ENCODE measurements around the gene PTPRK.

Gene PTPRK

DNA sequence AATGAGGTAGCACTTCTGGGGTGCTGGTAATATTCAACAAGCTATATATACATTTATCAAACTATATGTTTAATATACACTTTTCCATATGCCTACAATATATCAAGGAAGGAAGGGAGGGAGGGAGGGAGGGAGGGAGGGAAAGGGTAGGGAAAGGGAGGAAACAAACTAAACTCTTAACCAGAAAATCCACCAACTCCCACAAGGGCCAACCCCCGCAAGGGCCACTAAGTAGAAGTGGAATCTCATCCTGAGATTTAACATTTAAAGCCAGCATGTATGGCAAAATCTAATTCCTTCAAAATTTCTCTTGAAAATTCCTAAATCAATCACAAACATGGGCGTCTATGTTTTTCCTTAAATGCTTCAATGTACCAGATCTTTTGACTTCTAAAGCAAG is 320.9 kb downstream of the PTPRK start:
- TF ChIP-seq, protein P1, sequence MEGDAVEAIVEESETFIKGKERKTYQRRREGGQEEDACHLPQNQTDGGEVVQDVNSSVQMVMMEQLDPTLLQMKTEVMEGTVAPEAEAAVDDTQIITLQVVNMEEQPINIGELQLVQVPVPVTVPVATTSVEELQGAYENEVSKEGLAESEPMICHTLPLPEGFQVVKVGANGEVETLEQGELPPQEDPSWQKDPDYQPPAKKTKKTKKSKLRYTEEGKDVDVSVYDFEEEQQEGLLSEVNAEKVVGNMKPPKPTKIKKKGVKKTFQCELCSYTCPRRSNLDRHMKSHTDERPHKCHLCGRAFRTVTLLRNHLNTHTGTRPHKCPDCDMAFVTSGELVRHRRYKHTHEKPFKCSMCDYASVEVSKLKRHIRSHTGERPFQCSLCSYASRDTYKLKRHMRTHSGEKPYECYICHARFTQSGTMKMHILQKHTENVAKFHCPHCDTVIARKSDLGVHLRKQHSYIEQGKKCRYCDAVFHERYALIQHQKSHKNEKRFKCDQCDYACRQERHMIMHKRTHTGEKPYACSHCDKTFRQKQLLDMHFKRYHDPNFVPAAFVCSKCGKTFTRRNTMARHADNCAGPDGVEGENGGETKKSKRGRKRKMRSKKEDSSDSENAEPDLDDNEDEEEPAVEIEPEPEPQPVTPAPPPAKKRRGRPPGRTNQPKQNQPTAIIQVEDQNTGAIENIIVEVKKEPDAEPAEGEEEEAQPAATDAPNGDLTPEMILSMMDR (IDR thresholded peaks at IDR 0.05; ENCODE audit: insufficient read depth, missing control alignments), result no peak
- FAIRE-seq, result no peak

DNA sequence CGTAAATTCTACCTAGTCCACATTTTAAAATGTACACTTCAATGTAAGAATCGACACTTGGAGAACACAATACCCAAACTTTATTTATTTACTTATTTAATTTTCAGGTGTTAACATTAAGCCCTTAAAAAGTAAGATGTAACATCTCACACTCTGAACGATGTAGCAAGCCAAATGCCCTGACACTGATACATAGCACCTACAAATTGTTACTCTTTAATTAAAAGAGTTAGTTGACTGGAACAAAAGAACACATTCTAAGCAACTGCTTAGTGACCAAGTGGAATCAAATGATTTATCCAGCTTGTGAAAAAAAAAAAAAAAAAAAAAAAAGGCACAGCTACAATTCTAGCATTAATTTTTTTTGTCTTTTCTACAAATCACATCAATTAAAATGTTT is 327.4 kb downstream of the PTPRK start:
- no peak for DNase-seq (ENCODE audit: insufficient read length, low spot score)
- no peak for FAIRE-seq
- TF ChIP-seq, protein P1 (IDR thresholded peaks at IDR 0.05; ENCODE audit: insufficient read depth, missing control alignments), result no peak

More for the DNA sequence above, 320.9 kb downstream of the PTPRK start:
- no peak for DNase-seq (ENCODE audit: insufficient read length, low spot score)

DNA sequence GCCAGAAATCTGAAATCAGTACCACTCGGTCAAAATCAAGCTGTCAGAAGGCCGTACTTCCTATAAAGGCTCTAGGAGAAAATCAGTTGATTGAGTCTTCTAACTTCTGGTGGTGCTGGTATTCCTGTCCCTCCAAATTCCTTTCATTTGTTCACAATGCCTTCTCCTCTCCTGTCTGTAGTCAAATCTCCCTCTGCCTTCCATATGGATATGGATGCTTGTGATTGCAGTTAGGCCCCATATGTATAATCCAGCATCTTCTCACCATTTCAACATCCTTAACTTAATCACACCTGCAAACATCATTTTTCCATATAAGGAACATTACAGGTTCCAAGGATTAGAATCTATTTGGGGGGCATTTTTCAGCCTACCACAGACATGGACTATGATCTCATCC is 331.7 kb downstream of the PTPRK start:
- TF ChIP-seq, protein P1 (IDR thresholded peaks at IDR 0.05; ENCODE audit: insufficient read depth, missing control alignments), result no peak
- DNase-seq (ENCODE audit: insufficient read length, low spot score) (no peak), FAIRE-seq (no peak)

DNA sequence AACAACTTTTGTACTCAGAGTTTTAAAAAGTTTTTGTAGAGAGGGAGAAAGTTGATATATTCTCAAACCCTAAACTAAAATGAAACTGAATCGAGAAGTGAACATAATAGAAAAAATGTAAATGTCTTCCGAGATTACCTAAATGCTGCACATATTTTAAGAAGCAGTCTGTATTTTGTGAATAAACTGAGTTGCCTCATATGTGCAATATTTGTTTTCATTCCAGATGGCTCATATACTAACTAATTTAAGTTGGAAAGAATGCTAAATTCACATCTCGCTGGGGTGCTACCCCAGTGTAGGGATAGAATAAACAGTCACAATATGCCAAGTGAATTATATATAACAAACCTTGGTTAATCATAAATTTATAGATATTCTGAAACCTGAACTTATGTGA is 333.7 kb downstream of the PTPRK start:
- FAIRE-seq, result no peak
- DNase-seq (ENCODE audit: insufficient read length, low spot score), result no peak
- TF ChIP-seq, protein P1 (IDR thresholded peaks at IDR 0.05; ENCODE audit: insufficient read depth, missing control alignments), result no peak

DNA sequence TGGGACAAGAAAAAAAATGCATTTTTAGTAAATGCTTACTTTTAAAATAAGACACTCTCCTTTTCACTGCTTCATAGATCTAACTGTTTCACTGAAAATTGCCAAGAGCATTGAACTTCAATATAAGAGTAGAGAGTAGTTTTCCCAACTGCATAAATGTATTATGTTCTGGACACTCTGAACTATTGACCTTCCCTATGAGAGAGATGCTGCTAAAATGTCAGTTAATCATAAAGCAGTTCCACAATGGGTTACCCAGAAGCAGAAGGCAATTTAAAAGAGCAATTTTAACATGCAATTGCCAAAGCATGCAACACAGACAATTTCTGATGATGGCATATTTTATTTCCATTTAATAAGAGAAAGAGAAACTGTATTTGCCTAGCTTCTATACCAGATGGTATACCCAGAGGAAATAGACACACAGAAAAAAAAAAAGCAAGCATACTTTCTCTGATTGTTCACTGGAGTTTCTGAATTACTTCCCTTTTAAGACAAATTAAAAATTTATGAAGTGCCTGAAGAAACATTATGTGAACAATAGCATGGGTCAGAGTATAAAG is 340.4 kb downstream of the PTPRK start:
- FAIRE-seq (no peak), DNase-seq (ENCODE audit: insufficient read length, low spot score) (no peak)
- TF ChIP-seq, protein P1 (IDR thresholded peaks at IDR 0.05; ENCODE audit: insufficient read depth, missing control alignments), result no peak

DNA sequence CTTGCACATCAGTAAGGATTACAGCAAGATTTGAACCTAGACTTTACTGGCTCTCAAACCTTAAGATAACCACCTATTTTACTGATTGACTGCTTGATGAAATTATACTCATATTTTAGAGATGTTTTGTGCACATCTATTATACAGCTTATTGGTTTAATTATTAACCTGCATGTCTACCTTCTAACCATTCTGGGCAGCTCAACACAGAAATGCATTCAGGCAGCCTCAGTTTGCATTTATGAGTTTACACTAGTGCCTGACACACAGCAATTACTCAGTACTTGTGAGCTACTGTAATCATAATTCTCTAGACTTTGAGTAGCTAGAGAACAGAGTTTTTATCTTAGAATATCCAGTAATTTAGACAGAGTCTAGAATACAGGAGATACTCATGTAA is 345.7 kb downstream of the PTPRK start:
- DNase-seq (ENCODE audit: insufficient read length, low spot score) (no peak), FAIRE-seq (no peak)
- TF ChIP-seq, protein P1 (IDR thresholded peaks at IDR 0.05; ENCODE audit: insufficient read depth, missing control alignments), result no peak

DNA sequence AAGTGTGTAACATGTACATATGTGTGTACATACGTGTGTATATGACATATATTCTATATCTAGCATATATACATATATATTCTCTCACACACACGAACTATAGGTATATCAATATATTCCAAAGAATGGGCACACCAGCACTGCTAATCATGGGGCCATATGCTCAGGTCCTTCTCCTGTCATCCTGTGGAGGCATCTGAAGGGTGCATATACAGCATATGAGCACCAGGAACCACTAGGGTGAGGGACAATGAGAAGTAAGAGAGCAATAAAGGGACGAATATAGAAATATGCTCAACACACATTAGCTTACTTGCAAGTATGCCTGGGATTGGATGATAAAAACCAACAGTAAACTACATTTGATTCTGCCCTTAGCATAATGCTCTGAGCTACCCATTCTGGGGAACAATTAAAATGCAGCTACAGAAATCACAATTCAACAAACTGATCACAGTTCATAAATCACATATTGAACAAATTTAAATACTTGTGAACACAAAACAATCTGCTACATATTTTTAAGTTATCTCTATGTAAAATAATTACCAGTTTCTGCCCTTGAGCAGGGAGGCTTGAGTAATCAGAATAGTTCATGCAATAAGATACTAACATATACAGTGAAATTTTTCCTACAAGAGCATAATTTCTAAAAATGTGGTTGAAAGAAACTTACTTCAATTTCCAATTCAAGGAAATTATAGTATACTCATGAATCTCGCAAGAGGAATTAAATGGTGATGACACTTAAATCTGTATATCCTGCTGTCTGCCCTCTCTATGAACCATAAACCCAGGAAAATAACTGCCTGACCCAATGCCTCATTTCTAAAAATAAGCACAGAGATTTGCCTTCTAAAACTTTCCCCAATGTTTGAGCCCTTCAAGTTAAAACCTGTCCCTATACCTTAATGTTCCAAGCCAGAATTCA is 347.4 kb downstream of the PTPRK start:
- TF ChIP-seq, protein P1 (IDR thresholded peaks at IDR 0.05; ENCODE audit: insufficient read depth, missing control alignments), result no peak
- DNase-seq (ENCODE audit: insufficient read length, low spot score) (no peak), FAIRE-seq (no peak)
